Fibroblast of mammary gland (primary cell): ENCODE data around the gene ATP5F1D.

Experiments
- DNase-seq: peaks from one replicate; pipeline ENCODE4 v3.0.0-alpha.2; 2010; ENCODE audit warnings: low read depth
- H3K4me3 ChIP-seq: 2 replicates; pipeline ENCODE4 v1.5.1; 2011; ENCODE audit warnings: low read depth, mild to moderate bottlenecking, low read length, moderate library complexity; ENCODE audit not compliant: control insufficient read depth
- CTCF ChIP-seq: conservative IDR thresholded peaks from 2 replicates; pipeline ENCODE4 v1.5.1; 2011; ENCODE audit warnings: low read depth, low read length, inconsistent platforms; ENCODE audit not compliant: control insufficient read depth, insufficient read depth

ATP5F1D gene

DNA sequence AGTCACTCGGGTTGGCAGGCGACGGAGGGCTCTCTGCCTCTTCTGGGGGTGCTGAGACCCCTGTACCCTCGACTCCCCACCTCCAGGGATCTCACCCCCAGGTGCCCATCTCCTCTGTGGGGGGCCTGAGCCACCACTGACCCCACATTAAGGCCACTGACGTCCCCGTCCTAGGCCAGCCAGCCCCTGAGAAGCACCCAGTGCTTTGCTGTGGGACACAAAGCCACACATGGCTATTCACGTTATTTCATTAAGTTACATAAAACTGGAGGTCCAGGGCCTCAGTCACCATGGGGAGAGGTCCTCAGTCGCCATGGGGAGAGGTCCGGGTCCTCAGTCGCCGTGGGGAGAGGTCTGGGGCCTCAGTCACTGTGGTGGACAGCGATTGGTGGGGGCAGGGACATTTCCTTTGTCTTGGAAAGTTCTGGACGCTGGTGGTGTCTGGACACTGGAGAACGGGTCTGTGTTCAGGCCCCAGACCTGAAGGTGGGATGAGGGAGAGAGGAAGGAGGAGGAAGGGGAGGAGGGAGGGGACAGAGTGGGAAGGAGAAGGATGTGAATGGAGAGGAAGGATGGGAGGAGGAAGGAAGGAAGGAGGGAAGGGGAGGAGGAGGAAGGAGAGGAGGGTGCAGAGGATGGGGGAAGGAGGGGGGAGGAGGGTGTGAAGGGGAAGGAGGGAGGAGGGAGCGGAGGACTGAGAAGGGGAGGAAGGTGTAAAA is 40.2 kb downstream of the ATP5F1D start:
- no peak overlapping the region for H3K4me3 ChIP-seq
- no peak for DNase-seq
- no peak for TF ChIP-seq CTCF

GRCh38 chr19:1282588-1283206 is 41.1 kb downstream of the ATP5F1D start:
- DNase-seq, result no peak
- no peak for TF ChIP-seq CTCF
- no peak overlapping the region for H3K4me3 ChIP-seq

- TF ChIP-seq CTCF, result no peak
- H3K4me3 ChIP-seq, result no peak overlapping the region
- no peak for DNase-seq
These were observed 41.8 kb downstream of the ATP5F1D start for GRCh38 chr19:1283207-1283916.

DNA sequence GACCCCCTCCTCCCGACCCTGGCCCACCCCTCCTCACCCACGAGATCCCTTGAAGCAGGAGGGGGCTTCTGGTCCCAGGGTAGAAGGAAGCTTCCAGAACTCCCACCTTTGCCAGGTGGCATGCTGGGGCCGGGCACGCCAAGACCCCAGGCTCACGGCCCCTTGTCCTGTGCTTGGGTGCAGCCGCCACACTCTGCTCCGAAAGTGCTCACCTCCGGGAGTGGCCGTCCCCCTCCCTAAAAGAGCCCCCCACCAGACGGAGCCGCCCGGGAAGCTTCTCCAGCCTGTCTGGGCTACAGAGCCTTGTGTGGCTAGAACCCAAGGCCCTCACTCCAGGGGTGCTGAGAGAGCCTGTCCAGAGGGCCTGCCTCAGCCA is 42.4 kb downstream of the ATP5F1D start:
- DNase-seq, result no peak
- H3K4me3 ChIP-seq, result no peak overlapping the region
- no peak for TF ChIP-seq CTCF

- H3K4me3 ChIP-seq, result no peak overlapping the region
- TF ChIP-seq CTCF, result no peak
These were observed 42.9 kb downstream of the ATP5F1D start for GRCh38 chr19:1284293-1284978.

GRCh38 chr19:1284979-1285736 is 43.6 kb downstream of the ATP5F1D start:
- DNase-seq, result no peak
- no peak for TF ChIP-seq CTCF
- no peak overlapping the region for H3K4me3 ChIP-seq

More at GRCh38 chr19:1284293-1284978, 42.9 kb downstream of the ATP5F1D start:
- DNase-seq, result no peak
